CD4-positive, alpha-beta T cell treated with Interferon gamma for 1 hour (primary cell): ENCODE data around the gene FHIT.
A peak's percentile ranks its signal among the peaks of the same experiment; 100 is the strongest.

ENCODE experiments used
- DNase-seq: peaks from one replicate; pipeline ENCODE4 v3.0.0-alpha.2; 2020

FHIT gene

DNA sequence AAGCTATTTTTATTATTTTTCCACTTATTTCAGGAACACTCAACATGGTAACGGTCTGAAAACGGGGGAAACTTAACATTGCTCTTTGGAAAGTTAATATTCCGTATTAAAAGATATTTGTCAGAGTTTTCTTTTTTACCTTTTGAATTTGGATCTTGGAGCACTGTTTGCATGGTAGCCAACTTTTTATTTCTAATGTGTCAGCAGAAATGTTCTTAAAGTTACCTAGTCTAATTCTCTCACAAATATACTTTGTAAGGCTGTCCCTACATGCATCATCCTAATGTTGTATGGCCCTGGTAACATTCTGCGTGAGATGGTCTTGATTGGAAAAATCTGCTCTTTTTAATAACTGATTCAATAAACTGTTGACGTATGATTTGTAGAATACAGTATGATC lies 719.5 kb downstream of the FHIT start:
- no peak for DNase-seq

DNA sequence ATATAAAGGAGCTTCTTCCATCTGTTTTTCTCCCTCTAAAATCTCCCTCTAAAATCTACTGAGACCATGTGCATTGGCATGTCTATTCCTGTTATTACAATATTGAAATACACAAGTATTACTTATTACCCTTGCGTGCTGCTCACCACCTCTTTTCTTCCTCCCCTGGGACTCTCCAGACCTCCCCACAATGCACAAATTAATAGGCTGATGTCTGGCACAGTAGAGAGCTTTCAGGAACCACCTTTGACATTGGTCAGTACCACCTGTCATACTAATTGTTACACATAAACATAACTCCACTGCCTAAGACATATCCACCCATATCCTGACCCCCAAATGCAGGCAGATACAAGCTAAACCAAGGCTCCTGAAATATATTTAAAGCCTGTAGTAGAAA lies 722.6 kb downstream of the FHIT start:
- DNase-seq = no peak

DNA sequence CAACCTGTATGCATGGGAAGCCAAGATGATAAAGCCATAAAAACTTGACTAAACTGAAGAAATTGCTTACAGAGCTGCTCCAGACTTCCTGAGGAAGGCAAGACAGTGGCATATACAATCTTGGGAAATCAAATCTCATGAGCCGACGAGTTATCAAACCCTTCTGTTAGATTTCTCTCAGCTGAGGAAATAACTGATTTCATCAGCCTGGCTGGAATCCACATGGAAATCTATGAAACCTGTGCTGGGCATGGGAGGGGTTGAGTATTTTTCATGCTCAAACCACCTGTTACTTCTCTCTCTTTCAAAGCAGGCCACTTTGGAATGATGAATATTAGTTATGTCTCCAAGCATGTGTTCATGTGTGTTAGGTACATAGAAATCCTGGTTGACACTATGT lies 727.7 kb downstream of the FHIT start:
- no peak for DNase-seq

DNA sequence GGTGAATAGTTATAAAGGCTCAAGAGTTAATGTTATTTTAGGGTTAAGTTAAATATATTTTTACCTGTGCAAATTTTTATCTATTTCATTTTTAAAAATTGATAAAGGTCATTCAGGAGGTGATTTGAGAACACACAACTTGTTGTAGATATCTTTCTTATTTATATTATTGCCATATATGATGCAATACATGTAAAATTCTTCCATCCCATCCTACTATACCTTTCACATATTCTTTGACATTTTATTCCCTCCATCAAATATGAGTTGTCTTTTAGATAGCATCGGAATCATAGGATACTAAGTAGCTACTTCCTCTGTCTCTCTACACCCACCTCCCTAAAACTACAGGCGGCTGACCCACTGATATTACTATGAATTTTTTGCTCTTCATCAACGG lies 734.1 kb downstream of the FHIT start:
- no peak for DNase-seq

DNA sequence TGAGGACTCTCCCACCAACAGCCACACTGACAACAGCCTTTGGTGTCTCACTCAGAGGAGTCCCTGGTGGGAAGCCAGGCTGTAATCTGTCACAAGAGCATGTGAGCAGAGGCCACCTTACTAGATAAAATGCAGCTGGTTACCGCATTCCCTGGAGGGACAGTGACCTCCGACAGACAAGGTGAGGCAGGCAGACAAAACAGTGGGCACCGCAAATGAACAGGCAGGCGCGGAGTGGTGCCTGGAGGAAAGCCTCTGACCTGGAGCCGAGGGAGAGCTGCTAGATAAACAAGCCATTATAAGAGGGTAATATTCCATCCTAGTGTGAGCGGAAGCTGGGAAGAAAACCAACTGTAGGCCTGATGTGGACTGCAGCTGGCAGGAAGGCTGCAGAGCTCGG lies 736.4 kb downstream of the FHIT start:
- DNase-seq = no peak

DNA sequence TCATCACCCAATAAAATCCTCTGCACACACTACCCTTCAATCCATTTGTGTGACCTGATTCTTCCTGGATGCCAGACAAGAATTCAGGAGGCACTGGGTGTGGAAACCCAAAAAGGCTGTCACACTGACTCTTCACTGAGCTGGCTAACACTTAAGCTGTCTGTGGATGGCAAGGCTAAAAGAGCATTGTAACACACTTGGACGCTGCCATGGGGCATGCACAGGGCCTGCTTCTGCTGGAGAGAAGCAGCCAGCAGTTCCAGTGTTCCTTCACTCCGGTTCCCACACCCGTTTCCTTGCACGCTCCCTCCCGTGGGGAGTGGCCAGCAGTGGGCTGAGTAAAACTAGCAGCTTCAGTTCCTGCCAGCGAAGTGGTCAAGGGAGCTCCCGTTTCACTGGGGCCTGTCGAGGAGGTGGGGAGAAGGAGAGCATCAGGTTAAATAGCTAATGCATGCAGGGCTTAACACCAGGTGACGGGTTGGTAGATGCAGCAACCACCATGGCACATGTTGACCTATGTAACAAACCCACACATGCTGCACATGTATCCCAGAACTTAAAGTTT lies 737.1 kb downstream of the FHIT start:
- no peak for DNase-seq

DNA sequence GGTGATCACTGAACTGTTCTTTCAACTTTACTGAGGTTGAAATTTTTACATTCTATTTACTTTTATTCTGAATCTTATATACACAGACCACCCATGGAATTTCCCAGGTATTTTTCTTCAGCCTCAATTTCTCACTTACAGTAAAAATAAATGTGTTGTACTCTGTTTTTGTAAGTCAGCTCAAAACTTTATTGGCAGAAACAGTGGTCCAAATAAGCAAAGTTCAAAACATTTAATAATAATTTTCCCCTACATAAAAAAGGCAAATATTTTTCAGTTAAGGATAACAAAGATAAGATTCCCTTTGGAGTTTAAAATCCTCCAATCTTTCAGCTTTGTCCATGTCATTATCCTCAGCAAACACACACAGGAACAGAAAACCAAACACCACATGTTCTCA lies 738.0 kb downstream of the FHIT start:
- DNase-seq = no peak

DNA sequence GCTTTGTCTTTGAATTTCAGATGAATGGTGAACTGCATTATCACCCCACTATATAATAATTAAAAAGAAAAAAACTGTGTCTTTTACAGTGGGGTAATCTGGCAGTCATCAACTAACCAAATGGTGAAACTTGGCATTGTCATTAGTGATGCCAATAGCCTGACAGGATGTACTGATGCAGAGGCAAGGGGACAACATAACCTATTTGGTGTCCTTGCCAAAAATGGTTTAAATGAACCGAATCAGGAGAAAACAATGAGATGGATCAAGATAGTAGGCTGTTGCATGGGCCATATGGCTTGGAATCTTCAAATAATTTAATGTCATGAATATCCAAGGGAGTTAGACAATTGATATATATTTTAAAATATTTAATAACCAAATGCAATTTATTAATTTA lies 738.7 kb downstream of the FHIT start:
- no peak for DNase-seq

DNA sequence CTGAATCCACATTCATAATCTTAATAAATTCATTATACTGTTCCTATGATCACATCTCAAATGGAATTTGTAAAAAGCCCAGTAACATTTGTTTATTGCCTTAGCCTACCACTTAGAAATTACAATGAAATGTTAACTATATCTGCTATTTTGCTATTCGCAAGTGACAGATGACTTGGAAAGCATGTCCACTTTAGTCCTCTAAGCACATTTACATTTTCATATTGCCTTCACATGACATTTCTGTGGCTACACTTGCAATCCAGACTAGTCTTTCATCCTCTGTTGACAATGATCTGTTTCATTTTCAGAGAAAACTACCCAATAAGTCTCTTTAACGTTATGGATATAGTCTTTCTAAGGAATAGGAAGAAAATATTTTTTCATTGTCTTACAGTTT lies 741.8 kb downstream of the FHIT start:
- no peak for DNase-seq

DNA sequence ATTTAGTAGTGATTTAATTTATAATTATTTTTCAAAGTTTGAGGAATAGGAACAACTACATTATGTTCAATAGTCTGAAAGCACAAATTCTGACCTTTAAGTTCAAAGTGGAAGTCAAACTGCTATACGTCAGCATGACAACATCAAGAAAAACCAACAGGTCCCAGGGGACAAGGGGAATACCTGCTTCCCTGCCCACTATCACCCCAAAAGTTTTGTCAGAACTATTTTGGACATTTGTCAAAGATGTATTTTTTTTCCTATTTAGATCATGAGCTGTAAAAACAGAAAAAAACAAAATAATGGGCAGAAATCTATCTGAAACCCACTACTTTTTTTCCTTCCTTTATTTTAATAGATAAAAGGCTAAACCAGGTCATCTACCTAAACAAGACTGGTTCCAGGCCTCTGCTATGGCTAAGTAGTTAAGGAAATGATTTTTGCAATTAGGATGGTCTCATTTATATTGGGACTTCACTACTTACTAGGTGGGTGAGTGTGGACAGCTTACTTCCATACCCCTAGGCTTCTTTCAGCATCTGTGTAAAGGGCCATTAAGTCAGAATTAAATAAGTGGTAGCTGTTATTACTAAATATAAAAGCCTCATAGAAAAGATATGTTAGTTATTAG lies 746.3 kb downstream of the FHIT start:
- DNase-seq = peak; percentile 4

DNA sequence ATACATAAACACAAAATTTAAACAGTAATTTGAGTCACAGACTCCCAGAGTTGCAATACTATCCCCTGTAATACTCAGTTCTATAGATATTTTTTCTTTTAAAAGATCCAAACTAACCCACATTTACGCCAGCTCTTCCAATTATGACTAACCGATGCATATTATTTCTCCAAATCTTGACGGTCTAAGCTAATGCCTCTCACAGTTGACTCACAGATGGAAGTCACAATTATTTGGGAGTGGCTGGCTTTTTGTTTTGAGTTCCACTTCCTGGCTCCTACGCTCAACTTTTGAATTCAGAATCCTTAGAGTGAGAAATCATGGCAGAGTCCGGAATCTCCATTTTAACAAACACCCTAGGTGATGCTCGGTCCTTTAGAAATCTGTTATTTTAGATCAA lies 749.9 kb downstream of the FHIT start:
- DNase-seq = no peak

DNA sequence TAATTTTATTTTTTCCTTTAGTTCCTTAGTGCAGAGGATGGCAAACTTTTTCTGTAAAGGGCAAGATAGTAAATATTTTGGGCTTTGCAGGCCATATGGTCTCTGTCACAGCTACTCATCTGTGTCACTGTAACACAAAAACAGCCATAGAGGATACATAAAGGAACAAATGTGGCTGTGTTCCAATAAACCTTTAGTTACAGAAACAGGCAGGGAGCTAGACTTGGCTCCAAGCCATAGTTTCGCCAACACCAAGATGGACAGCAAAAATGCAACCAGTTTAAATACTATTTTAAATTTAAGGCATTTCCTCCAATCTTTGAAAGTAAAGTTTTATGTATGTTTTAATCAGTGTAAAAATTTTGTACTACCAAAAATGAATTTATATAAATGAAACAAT lies 753.4 kb downstream of the FHIT start:
- no peak for DNase-seq

DNA sequence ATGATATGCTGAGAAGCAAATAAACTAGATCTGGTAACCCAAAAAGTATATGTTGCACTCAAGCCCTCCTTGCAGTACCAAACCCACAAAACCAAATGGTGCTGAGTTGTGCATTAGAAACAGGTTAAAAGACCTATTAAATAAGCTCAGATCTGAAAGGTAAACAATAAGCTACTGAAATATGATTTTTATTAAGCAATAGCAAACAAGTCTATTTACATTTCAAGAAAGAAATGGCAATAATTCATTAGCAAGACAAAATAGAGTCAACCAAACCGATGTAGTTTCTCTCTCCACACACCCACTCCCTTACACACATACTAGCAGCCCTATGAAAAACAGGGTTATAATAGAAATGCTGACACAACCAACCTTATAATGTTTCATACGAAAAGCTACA lies 760.3 kb downstream of the FHIT start:
- DNase-seq = no peak

DNA sequence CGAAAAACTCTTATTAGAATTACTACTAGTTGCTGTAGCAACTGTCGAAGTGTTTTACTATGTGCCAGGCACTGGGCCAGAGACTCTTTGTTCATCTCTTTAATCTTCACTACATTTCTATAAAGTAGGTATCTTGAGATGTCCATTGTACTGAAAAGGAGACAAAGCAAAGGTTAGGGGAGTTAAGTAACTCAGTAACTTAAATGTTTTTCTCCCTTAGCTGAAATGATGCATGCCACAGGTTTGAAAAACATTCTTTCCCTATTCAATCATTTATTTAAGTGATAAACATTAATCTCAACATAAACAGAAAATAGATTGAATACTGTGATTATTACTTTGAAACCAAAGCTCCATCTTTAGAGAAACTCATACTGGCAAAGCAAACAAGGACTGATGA lies 776.2 kb downstream of the FHIT start:
- DNase-seq = no peak

DNA sequence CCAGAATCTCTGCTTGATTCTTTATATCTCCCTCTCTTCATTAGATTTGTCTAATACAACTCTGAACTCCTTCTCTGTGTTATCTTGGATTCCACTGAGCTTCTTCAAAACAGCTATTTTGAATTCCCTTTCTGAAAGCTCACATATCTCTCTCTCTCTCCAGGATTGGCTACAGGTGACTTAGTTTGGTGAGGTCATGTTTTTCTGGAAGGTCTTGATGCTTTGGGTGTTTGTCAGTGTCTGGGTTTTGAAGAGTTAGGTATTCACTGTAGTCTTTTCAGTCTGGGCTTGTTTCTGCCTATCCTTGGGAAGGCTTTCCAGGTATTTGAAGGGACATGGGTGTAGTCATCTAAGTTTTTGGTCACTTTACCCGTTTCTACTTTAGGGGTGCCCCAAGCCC lies 781.8 kb downstream of the FHIT start:
- no peak for DNase-seq

DNA sequence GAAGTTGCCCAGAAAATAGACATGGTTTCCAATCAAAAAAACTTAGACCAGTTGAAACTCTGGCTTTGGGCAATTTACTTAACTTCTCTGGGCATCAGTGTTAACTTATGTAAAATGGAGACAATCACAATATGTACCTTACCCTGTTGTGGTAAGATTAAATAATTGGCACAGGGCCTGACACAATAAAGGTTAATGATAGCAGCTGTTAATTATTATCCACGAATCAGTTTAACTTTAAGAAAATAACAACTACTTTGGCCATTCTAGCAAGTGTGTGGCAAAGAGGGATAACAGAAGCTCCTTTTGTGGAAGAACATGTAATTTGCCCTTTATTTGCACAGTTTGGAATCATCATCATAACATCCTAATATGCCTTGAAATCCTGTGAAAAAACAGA lies 787.6 kb downstream of the FHIT start:
- no peak for DNase-seq

DNA sequence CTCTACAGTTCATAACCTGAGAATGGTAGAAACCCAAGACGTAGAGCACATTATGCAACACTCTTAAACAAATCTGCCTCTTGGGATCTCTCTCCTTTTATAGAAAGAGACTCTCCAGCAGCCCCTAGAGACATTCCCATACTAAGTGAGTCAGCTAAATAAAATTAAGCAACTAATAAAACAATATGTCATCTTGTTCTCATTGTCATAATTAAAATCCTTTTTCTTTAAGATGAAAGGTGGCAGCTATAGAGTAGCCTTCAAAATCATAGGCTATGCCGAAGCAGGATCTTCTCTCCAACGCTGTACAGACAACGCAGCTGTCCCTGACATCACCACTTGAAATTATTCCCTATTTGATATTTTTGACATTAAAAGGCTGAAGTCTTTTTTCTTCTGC lies 790.0 kb downstream of the FHIT start:
- DNase-seq = no peak

DNA sequence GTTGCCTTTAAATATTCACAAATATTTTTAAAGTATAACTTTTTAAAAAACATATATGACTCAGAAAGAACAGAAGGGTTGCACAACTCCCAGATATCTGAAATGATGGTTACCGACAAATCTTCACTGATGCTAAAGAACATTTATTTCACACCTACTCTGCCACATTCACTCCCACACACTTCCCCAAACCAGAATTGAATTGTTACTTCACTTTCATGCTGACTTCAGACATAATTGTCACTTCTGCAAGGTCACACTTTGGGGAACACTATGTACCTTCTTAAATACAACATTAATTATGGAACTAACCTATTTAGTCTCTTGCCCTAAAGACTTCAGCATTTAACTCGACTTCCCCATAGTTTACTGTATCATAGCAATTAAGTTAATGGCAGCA lies 795.1 kb downstream of the FHIT start:
- no peak for DNase-seq

DNA sequence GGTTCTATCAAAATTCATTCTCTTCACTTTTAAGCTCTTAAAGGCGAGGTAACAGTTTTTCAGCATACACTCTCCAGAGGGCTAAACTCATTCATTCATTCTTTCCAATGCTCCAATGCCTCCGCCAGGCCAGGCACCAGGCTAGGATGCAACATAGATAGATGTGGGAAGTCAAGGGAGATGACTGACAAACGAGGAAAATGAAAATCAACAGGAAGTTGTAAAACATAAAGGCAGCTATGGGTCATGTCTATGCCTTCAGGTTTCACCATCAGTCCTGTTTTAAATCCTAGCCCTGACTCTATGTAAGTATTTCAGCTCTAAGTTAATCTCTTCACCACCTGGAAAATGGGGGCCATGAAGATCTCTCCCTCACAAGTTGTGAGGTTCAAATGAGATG lies 797.9 kb downstream of the FHIT start:
- no peak for DNase-seq

DNA sequence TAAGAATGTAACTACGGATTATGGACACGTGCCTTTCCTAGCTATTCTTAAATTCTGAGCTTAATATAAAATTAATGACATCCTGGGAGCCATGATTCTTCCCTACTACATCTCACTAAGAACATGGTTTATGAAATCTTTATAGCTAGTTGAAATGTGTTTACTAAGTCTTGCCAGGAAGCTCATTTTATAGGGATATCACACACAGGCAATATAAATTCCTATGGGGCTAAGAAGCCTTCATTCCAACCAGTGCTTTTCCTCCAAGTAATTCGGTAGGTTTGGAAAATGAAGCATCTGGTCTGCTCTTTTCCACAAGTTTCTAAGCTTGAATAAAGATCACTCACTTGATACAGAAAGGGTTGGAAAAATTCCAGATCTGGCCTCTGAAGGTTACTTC lies 802.6 kb downstream of the FHIT start:
- no peak for DNase-seq

DNA sequence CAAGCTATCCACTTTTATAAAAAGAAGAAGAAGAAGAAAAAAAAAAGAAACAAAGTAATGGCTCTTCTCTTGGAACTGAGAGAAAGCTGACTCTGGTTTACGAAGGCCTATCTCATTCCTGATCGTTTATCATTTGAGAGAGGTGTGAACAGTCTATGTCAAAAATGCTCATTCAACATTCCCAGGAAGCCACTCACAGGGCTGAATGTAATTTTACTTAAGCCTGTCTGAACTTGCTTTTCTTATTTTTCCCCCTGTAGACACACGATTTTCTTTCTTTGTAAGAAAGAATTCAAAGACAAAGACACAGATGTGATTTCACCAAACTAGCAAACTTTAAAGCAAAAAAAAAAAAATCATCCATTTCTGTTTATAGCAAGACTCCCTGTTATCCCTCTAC lies 805.8 kb downstream of the FHIT start:
- DNase-seq = no peak

DNA sequence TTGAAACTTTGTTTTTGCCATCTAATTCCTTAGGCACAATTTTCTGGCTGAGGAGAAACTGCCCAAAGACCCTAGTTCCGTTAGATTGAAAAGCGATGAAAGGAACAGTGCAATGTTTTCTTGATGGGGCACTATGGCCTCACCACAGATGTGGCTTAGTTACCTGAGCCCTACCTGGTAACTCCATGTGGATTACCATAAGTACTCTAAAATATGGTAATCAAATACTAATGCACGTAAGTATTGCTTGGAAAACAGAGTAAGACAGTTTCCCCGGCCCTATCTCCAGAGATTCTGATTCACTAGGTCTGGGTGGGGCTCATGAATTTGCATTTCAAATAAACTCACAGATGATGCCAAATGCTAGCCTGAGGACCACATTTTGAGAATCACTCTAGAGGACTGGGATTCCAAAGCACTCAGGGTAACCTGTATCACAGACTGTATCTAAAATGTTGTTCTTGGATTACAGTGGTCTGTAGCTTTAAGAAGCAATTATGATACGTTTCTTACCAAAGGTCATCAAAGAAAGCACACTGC lies 806.3 kb downstream of the FHIT start:
- DNase-seq = no peak

DNA sequence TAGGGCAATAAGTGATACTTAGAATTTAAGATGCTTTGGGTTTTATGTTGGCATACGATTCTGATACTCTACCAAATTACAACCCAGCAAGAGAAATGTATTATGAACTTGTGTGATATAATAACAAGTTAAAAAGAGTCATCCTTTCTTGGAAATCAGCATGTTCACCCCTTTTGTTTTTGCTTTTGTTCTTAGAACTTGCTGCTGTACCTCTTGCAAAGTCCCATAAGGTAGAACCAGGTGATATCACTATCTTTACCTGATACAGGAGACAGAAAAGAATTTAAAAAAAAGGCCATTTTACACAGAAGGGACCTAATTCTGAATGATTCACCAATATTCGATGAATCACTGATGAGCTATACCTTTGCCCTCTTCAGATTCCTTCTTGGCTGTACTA lies 810.4 kb downstream of the FHIT start:
- no peak for DNase-seq

DNA sequence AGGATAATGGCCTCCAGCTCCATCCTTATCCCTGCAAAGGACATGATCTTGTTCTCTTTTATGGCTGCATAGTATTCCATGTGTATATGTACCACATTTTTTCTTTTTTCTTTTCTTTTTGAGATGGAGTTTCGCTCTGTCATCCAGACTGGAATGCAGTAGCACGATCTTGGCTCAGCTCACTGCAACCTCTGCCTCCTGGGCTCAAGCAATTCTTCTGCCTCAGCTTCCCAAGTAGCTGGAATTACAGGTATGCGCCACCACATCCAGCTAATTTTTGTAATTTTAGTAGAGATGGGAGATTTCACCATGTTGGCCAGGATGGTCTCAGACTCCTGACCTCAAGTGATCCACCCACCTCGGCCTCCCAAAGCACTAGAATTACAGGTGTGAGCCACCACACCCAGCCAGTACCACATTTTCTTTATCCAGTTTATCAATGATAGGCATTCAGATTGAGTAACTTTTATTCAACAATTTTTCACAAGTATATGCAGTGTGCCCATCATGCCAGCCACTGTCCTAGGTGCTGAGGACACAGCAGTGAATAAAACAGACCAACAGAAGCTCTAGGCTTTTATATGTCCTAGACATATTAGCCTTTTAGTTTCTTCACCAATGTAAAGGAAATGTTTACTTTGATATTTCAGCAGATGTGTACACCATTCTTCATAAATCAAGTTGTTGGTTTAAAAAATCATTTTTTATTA lies 815.2 kb downstream of the FHIT start:
- DNase-seq = no peak

DNA sequence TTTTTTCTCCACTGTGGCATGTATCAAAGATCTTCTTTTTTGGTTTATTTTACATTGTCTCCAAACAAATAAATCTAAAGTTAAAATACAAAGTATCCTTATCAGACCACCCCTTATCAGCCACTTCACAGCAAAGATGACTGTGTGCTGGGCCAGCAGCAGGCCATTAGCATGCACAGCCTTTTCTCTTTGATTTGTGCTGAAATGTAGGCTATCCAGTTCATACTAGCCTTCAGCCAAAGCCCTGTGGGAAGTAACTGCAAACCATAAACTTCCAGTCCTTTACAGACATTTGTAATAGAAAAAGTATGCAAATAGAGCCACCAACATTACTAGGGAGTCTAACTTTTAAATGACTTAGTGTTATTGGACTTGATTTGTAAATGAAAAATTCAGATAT lies 816.3 kb downstream of the FHIT start:
- no peak for DNase-seq
